Upper lobe of left lung (tissue), 4 donors: ENCODE measurements around the gene HBM.

Experiments
- CTCF ChIP-seq, 6 experiments: fragments of 450-650 bp in 4 of 6; fragments of 200-600 bp in 2 of 6; sonication (generic) in 2 of 6; IDR thresholded peaks; one replicate each; pipeline ENCODE4 v1.5.1; 2016 to 2019; ENCODE audit warnings: antibody characterized with exemption in 6 of 6
- EP300 ChIP-seq, 4 donors: sonication (generic); formaldehyde crosslinking; IDR thresholded peaks; one replicate each; pipeline ENCODE4 v1.5.1; 2017; ENCODE audit warnings: antibody characterized with exemption in 4 of 4, control low read depth in 2 of 4
- POLR2A ChIP-seq, 4 donors: fragments of 450-650 bp; IDR thresholded peaks; one replicate each; pipeline ENCODE4 v1.5.1; 2016 to 2017; ENCODE audit warnings: antibody characterized with exemption in 4 of 4, mild to moderate bottlenecking in 2 of 4
- POLR2AphosphoS5 ChIP-seq, 2 donors: sonication (generic); formaldehyde crosslinking; IDR thresholded peaks; one replicate each; pipeline ENCODE4 v1.5.1; 2017; ENCODE audit warnings: antibody characterized with exemption in 2 of 2

DNA sequence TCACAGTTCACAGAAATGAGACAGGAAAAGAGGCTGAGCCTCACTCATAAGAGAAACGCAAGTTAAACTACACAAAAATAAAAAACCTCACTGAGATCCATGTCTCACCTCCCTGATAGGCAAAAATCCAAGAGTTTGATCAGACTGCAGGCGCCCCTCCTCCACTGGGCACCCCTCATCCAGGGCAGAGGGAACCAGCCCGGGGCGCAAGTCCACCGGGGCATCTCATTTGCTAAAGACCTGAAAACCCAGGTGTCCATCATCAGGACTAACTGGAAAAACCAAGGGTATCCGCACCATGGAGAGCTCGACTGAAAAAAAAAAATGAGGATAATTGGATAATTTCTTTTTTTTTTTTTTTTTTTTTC is 10.8 kb upstream of the HBM start:
- TF ChIP-seq POLR2A (IDR thresholded peaks at IDR 0.05): no peak
- TF ChIP-seq CTCF (IDR thresholded peaks at IDR 0.05): no peak
- TF ChIP-seq EP300 (IDR thresholded peaks at IDR 0.05): no peak
- TF ChIP-seq POLR2AphosphoS5 (IDR thresholded peaks at IDR 0.05): no peak
